ENCODE measurements around the gene USP6NL.

Gene USP6NL

GRCh38 chr10:11553773-11554381 lies 57.6 kb downstream of the USP6NL start:
- DNase-seq (ENCODE audit: low read depth, low spot score): no peak

DNA sequence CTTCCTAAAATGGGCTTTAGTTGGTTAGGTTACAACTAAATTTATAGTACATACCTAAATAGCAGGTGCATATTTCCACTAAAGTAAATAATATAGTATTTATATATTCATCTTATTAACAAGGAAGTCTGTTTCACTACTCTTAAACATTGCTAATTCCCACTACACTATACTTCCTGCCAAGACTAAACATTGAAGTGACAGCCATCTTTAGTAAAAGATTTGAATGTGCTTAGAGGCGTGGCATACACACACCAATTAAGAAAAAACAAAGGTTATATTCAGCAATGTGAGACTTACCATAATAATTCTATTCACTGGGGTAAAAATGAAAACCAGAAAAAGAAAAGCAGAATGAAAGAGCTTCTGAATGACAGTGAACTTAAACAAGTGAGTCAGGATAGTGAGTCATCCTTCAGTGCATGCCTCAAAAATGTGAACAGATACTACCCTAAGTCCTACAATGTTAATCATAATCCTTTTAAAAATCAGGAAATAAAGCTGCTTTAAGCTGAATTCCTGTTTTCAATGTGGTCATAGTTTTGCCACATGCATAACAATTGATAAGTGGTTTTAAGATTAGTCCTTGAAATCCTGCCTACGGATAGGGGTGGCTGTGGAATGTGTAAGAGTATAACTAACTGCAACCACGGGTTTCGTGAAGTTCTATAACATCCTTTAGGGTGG lies 59.4 kb downstream of the USP6NL start:
- peak; percentile 86 for DNase-seq (ENCODE audit: low read depth, low spot score)

GRCh38 chr10:11551104-11551503 lies 60.3 kb downstream of the USP6NL start:
- no peak for DNase-seq (ENCODE audit: low read depth, low spot score)

GRCh38 chr10:11548768-11549099 lies 62.7 kb downstream of the USP6NL start:
- DNase-seq (ENCODE audit: low read depth, low spot score): no peak

DNA sequence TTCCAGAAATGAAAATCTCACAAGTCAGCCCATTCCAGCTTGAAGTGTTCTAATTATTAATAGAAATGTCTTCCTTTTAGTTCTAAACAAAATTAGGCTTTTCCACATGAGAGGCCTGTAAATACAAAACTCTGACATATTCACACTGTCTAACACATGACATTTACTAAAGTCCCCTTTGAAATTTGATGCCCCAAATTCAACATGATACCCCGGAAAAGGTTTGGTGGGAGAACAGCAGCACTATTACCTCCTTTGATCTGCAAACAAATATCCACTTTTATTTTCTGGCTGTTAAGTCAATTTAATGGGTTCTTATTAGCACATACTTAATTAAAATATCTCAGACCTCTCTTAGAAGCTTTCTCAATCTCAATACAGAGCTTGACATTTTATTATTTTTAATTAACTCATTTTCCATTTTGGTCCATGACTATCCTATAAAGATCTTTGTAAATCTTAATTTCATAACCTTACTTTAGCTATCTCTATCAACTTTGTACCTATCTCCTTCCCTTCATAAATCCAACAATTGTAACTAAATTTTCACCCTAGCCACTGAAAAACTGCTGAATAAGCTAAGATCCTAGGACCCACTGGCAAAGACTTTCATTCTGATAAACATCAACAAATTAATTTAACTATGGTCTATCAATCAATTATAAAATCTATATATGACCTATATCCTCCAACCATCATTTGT lies 63.2 kb downstream of the USP6NL start:
- DNase-seq (ENCODE audit: low read depth, low spot score): no peak

DNA sequence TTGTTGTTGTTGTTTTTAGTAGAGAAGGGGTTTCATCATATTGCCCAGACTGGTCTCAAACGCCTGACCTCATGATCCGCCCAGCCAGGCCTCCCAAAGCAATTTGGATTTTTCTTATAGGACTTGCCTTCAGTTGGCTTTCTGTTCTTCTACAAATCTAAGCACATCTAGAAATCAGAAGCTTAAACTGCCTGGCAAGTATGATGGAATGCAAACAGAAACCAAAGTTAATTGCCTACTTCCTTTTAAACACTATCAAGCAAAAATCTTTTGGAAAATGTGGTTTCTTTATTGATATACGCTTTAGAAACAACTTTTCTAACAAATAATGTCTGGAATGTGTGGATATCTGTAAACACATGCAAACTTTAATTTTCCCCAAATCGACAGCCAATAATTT lies 64.9 kb downstream of the USP6NL start:
- DNase-seq (ENCODE audit: low read depth, low spot score): peak; percentile 41

- DNase-seq (ENCODE audit: low read depth, low spot score): no peak
Measured at GRCh38 chr10:11541296-11541695, 70.2 kb downstream of the USP6NL start.

DNA sequence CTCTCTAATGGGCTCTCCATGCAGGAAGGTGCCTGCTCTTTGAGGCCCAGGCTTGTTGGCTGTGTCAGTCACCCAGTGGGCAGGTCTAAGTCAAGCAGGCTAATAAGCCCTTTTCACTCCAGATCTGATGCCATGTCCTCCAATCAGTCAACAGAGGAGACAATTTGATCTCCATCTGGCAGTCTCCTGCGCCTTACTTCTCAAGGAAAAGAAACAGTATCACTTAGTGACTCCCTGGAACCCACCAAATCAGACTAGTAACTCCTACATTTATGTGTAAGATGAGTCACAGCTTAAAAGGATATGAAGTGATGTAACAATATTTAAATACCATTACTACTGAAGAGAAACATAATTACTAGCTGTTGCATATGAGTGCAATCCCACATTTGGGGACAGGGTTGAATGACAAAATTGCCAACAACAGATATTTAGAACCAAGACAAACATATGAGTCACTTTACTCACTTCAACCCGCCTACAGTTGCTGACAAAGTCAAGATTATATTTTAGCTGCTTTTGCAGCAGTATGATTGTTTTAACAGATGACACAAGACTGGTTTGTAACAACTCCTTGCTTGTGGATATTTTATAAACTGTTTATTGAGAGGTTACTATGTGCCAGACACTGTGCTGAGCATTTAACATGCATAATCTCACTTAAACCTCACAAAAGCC lies 72.1 kb downstream of the USP6NL start:
- DNase-seq (ENCODE audit: low read depth, low spot score): peak; percentile 37

- DNase-seq (ENCODE audit: low read depth, low spot score): no peak
Measured at GRCh38 chr10:11538834-11539190, 72.6 kb downstream of the USP6NL start.

- DNase-seq (ENCODE audit: low read depth, low spot score): no peak
Measured at GRCh38 chr10:11536228-11536627, 75.2 kb downstream of the USP6NL start.

DNA sequence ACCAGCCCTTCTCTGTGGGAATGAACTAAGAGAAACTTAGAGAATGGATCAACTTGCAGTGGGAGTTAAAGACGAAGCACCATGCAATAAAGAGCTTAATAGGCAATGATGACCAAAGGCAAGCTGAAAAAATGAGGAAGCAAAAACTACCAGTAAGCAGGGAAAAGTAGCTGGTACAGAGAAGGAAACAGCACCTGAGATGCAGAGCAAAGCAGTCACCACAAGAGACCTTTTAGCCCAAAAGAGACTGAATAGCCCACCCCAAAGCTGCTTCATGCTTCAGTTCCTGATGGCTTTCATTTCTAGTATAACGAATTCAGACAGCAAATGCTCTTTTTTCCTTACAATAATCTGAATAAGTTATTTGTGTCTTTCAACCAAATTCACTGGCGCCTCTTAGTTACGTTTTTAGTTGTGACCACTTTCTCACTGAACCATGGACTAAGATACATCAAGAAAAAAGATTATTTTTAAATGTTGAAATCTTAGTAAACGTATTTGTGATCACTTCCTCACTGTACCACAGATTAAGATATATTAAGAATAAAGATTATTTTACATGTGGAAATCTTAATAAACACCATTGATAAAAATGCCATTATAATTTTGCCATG lies 76.0 kb downstream of the USP6NL start:
- no peak for DNase-seq (ENCODE audit: low read depth, low spot score)

GRCh38 chr10:11533328-11533781 lies 78.1 kb downstream of the USP6NL start:
- no peak for DNase-seq (ENCODE audit: low read depth, low spot score)

- DNase-seq (ENCODE audit: low read depth, low spot score): peak; percentile 63
Measured at GRCh38 chr10:11532306-11532705, 79.1 kb downstream of the USP6NL start.

DNA sequence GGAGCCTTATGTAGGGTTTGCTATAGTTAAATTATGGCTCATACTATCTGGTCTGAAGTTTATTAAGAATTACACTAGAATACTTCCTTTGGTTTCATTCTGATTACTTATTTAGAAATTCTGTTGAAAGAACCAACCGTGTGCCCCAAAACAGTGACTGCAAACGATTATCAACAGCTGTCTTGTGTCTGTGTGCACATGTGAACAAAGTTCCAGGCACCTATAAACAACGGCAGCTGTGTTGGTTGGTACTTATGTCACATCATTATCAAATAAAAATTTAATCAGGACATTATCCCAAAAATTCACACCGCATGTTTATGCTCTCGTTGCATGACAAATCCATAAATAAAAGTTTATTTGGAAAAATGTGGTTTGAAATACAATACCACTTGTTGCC lies 80.6 kb downstream of the USP6NL start:
- no peak for DNase-seq (ENCODE audit: low read depth, low spot score)

GRCh38 chr10:11529276-11529903 lies 82.1 kb downstream of the USP6NL start:
- no peak for DNase-seq (ENCODE audit: low read depth, low spot score)

DNA sequence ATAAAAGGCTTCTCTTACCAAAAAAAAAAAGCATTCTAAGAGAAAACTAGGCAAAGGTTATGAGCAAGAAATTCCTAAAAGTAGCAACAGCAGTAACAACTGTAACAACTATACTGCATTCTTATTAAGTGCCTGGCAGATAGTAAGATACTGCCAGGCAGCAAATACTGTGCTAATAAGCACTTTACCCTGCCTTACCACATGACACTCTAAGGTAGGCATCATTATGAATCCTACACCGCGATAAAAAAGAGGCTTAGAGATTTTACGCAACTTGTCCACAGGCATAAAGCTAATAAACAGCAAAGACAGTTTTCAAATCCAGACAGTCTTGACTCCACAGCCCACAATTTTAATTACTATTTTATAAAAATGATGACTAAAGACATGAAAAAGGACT lies 83.2 kb downstream of the USP6NL start:
- DNase-seq (ENCODE audit: low read depth, low spot score): no peak

- no peak for DNase-seq (ENCODE audit: low read depth, low spot score)
Measured at GRCh38 chr10:11527691-11528255, 83.7 kb downstream of the USP6NL start.

GRCh38 chr10:11527068-11527467 lies 84.4 kb downstream of the USP6NL start:
- DNase-seq (ENCODE audit: low read depth, low spot score): no peak

DNA sequence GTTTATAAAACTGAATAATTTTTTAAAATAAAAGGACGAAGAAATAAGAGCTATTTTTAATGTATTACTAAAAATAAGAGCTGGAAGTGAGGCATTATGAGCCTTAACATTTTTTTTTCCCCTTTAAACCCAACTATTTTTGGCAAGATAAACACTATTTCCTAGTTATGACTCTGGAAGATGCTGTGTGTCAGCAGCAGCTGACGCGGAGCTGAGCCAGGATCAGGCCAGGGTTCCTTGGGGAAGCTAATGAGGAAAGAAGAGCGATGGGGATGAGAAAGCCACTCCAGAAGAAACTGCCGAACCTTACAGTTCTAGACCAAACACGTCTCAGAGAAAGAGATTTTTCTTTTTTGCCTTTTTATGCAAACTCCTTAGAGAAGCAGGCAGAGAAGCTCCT lies 85.9 kb downstream of the USP6NL start:
- no peak for DNase-seq (ENCODE audit: low read depth, low spot score)

DNA sequence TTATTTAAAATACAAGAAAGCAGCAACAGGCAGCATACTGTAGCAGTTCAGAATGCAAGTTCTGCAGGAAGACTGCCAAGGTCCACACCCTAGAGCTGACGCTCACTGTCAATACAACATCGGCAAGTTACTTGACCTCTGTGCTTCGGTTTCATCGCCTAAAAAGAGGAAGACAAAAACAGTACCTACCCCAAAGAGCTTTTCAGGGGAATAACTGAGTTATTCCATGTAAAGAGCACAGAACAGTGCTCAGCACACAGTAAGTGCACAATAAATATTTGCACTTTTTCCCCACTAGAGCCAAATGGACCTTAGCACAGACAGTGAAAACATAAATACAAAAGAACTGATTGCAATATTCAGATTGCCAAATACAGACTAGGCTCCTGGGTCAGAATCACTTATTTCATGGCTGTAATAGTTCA lies 88.6 kb downstream of the USP6NL start:
- DNase-seq (ENCODE audit: low read depth, low spot score): no peak

DNA sequence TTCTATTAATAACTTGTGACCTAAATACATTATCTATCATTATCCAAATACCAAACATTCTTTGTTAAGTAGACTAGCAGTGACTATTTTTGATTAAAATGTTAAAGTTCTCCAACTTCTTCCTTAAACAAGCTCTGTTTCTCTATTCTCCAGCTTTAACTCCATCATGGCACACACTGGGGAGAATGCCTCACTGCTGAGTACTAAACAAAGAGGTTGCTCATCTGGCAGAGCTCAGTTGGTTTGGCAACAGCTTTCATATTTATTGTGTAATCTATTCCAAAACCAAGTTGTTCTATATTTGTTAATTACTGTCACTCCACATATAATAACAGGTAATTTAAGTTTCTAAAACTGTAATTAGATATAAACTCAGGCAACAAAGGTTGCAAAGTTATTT lies 89.6 kb downstream of the USP6NL start:
- DNase-seq (ENCODE audit: low read depth, low spot score): no peak
